Activated CD8-positive, alpha-beta memory T cell treated with anti-CD3 and anti-CD28 coated beads, Interleukin-2, amount 50 U/mL, for 24 hours (primary cell): ENCODE results near the gene ANKRD40.
"Not testable (repeated sequence)": the region's sequence is repeated elsewhere in the genome, so short reads cannot be mapped to it uniquely, and the experiment has no call there.

ENCODE experiments used
- DNase-seq: peaks from one replicate; pipeline ENCODE4 v3.0.0-alpha.2; 2020; ENCODE audit errors: extremely low read depth

ANKRD40 gene

GRCh38 chr17:50686494-50687199, 21.1 kb downstream of the ANKRD40 start:
- no peak for DNase-seq

GRCh38 chr17:50685691-50686493, 21.8 kb downstream of the ANKRD40 start:
- no peak for DNase-seq

- DNase-seq, result no peak
Measured at GRCh38 chr17:50685334-50685665, 22.4 kb downstream of the ANKRD40 start.

- no peak for DNase-seq
Measured at GRCh38 chr17:50684612-50685333, 22.9 kb downstream of the ANKRD40 start.

- DNase-seq, result no peak
Measured at GRCh38 chr17:50684288-50684611, 23.5 kb downstream of the ANKRD40 start.

- no peak for DNase-seq
Measured at GRCh38 chr17:50683434-50684287, 24.1 kb downstream of the ANKRD40 start.

GRCh38 chr17:50682938-50683337, 24.8 kb downstream of the ANKRD40 start:
- DNase-seq, result no peak

GRCh38 chr17:50682441-50682840, 25.3 kb downstream of the ANKRD40 start:
- DNase-seq, result no peak

GRCh38 chr17:50681263-50682200, 26.2 kb downstream of the ANKRD40 start:
- DNase-seq, result no peak

- DNase-seq, result not testable (repeated sequence)
Measured at GRCh38 chr17:50680543-50681262, 27.0 kb downstream of the ANKRD40 start.

- no peak for DNase-seq
Measured at GRCh38 chr17:50680126-50680525, 27.6 kb downstream of the ANKRD40 start.

GRCh38 chr17:50679008-50679544, 28.6 kb downstream of the ANKRD40 start:
- DNase-seq, result no peak

GRCh38 chr17:50677851-50678375, 29.8 kb downstream of the ANKRD40 start:
- no peak for DNase-seq

- DNase-seq, result no peak
Measured at GRCh38 chr17:50676065-50676975, 31.4 kb downstream of the ANKRD40 start.

GRCh38 chr17:50675627-50676026, 32.1 kb downstream of the ANKRD40 start:
- DNase-seq, result no peak

GRCh38 chr17:50675190-50675589, 32.5 kb downstream of the ANKRD40 start:
- no peak for DNase-seq

- no peak for DNase-seq
Measured at GRCh38 chr17:50672831-50673551, 34.7 kb downstream of the ANKRD40 start.

GRCh38 chr17:50672071-50672470, 35.6 kb downstream of the ANKRD40 start:
- DNase-seq, result no peak
